Mesothelial cell of epicardium (in vitro differentiated cells): Measurements from ENCODE around the gene NAA10. TPM values are rescaled to one million over a fixed set of nuclear protein-coding genes. Genes with fewer than 3 reads are reported as not detected.

Experiments
- DNase-seq, 2 experiments: peaks; one replicate each; pipeline ENCODE4 v3.0.0; 2021; ENCODE audit warnings: low spot score in 2 of 2; ENCODE audit not compliant: unreplicated experiment in 2 of 2
- H3K27ac Mint-ChIP-seq: 2 replicates; pipeline ENCODE4 v1.8.0; 2021; ENCODE audit warnings: mixed read lengths
- H3K27me3 Mint-ChIP-seq: 2 replicates; pipeline ENCODE4 v1.8.0; 2021; ENCODE audit warnings: low read depth, mixed read lengths
- H3K36me3 Mint-ChIP-seq: 2 replicates; pipeline ENCODE4 v1.8.0; 2021; ENCODE audit warnings: mixed read lengths
- H3K4me1 Mint-ChIP-seq: 2 replicates; pipeline ENCODE4 v1.8.0; 2021; ENCODE audit warnings: mixed read lengths
- H3K4me3 Mint-ChIP-seq: 2 replicates; pipeline ENCODE4 v1.8.0; 2021; ENCODE audit warnings: mild to moderate bottlenecking, moderate library complexity, mixed read lengths
- H3K9me3 Mint-ChIP-seq: 2 replicates; pipeline ENCODE4 v1.8.0; 2021; ENCODE audit warnings: mixed read lengths
- total RNA-seq: library from RNA; stranded (reverse); gene quantifications from 3 replicates; pipeline ENCODE4 v1.2.1, GENCODE V29; 2021
- TF ChIP-seq, protein P1 (sequence below): fragments of 200-600 bp; sonication (generic); IDR thresholded peaks from one replicate; pipeline ENCODE4 v1.5.0; 2021; ENCODE audit warnings: antibody characterized with exemption; ENCODE audit not compliant: unreplicated experiment

Gene NAA10
- total RNA-seq, 1 donor from 2014 or later = 76.8 TPM

DNA sequence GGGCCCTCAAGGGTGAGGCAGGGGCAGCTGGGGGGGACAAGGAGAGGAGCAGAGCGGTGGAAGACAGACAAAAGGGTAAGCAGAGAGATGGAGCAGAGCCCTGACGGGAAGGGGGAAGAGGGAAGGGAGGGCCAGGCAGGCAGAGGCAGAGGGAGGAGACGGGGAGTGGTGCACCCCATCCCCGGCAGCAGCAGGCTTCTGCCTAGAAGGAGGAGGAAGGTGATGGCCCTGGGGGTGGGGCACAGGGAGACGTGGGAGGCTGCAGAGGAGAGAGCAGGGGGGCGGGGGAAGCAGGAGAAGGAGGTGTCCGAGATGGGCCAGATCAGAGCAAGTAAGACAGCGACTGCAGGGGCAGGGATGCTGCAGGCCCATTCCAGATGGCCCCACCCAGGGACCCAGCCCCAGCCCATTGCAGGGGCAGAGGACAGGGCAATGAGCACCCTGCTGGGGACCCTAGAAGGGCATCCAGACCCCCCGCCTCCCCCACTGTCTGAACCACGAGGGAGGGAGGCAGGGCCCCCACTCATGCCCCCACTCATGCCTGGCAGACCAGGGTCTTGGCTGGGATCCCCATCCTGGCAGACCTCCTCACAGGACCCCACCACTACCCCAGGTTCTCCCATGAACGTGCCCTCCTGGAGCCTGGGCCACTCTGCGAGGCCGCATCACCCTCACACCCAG, 51.5 kb downstream of the NAA10 start:
- TF ChIP-seq, protein P1, sequence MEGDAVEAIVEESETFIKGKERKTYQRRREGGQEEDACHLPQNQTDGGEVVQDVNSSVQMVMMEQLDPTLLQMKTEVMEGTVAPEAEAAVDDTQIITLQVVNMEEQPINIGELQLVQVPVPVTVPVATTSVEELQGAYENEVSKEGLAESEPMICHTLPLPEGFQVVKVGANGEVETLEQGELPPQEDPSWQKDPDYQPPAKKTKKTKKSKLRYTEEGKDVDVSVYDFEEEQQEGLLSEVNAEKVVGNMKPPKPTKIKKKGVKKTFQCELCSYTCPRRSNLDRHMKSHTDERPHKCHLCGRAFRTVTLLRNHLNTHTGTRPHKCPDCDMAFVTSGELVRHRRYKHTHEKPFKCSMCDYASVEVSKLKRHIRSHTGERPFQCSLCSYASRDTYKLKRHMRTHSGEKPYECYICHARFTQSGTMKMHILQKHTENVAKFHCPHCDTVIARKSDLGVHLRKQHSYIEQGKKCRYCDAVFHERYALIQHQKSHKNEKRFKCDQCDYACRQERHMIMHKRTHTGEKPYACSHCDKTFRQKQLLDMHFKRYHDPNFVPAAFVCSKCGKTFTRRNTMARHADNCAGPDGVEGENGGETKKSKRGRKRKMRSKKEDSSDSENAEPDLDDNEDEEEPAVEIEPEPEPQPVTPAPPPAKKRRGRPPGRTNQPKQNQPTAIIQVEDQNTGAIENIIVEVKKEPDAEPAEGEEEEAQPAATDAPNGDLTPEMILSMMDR = no peak
- Mint-ChIP-seq H3K36me3 (no peaks in the 10 kb centered on the region), H3K4me1 (peaks cover 8% of the 10 kb centered on the region), H3K27me3 (peaks cover 59% of the 10 kb centered on the region), H3K4me3 (no peak overlapping the region), H3K27ac (no peak overlapping the region), H3K9me3 (peaks cover 4% of the 10 kb centered on the region)
- no peak for DNase-seq

DNA sequence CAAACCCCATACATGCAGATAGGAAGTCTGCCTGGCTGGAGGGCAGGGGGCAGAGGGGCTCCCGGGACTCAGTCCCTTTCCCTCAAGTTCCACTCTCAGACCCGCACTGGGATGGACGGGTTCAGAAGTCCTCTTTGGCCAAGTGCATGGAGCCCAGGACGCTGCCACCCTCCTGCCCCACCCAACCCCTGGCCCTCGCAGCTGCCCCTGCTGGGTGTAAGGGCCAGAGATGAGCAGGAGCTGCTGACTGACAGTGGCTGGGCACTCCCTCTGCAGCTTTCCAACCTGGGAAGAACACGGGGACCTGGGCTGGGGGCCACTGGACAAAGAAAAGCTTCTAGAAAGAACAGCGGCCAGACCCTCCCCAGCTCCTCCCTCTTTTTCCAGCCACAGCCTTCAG, 52.3 kb downstream of the NAA10 start:
- H3K4me3 Mint-ChIP-seq = no peak overlapping the region

DNA sequence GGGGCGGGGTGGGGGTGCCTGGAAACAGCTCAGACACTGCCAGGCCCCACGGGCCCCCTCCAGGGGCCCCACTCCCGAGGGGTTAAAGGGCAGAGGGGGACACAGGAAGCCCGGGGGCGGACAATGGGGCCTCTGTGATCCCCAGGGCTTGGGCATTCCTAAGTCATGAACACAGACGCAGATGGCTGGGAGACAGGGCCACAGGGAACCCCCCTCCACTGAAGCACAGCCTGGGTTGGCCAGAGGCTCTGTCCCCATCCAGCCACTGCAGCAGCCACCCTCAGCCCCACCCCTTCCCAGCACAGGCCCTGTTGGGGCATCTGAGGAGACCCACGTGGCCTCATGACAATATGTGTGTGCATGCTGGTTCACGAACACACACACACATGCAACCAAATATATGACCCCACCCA, 52.7 kb downstream of the NAA10 start:
- H3K27ac Mint-ChIP-seq = no peak overlapping the region
- peaks cover 4% of the 10 kb centered on the region for H3K9me3 Mint-ChIP-seq
- H3K27me3 Mint-ChIP-seq = peaks cover 52% of the 10 kb centered on the region
- DNase-seq = no peak
- no peaks in the 10 kb centered on the region for H3K36me3 Mint-ChIP-seq
- TF ChIP-seq, protein P1 = no peak
- peaks cover 8% of the 10 kb centered on the region for H3K4me1 Mint-ChIP-seq
- no peak overlapping the region for H3K4me3 Mint-ChIP-seq

More for the DNA sequence above, 52.3 kb downstream of the NAA10 start:
- Mint-ChIP-seq H3K36me3 (no peaks in the 10 kb centered on the region), H3K27ac (no peak overlapping the region), H3K27me3 (peaks cover 57% of the 10 kb centered on the region), H3K4me1 (peaks cover 8% of the 10 kb centered on the region), H3K9me3 (peaks cover 4% of the 10 kb centered on the region)
- TF ChIP-seq, protein P1 = no peak
- no peak for DNase-seq

DNA sequence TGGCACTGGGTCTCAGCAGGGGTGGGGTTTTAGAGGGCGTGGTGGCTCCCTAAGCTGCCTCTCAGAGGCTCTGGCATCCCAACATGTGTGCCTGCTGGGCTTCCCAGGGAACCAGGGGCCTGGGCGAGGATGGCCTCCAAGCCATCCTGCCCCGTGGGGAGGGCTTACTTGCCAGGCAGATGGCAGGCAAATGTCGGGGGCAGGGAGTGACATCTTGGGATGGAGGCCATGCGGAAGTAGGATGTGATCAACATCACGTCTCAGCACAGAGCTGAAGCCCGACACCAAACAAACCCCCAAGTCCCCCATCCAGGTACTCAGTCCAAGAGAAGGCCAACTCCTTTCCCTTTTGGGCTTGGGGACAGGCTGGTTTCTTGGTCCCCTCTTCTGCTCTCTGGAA, 53.6 kb downstream of the NAA10 start:
- Mint-ChIP-seq H3K4me3 (no peak overlapping the region), H3K27ac (no peak overlapping the region), H3K9me3 (peaks cover 6% of the 10 kb centered on the region), H3K36me3 (no peaks in the 10 kb centered on the region), H3K27me3 (peaks cover 46% of the 10 kb centered on the region), H3K4me1 (peaks cover 8% of the 10 kb centered on the region)
- TF ChIP-seq, protein P1 = no peak
- no peak for DNase-seq

DNA sequence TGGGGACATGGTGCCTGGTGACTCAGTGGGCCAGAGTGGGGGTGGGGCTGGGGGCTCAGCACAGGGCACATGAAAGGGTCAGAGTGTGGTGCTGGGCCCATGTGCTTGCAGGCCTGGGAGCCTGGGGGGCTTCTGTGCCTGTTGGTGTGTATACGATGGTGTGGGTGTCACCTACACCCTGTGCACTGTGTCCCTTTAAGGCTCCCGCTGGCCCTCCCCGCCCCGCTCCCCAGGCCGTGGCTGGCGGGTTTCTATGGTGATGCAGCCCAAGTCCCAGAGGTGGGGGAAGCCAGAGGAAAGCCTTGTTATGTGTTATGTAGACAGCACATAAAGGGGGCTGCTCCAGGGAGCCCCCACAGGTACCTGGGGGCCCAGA, 54.4 kb downstream of the NAA10 start:
- no peak overlapping the region for H3K27ac Mint-ChIP-seq
- no peak for DNase-seq
- H3K4me1 Mint-ChIP-seq = peaks cover 8% of the 10 kb centered on the region
- H3K27me3 Mint-ChIP-seq = peaks cover 45% of the 10 kb centered on the region
- no peak overlapping the region for H3K4me3 Mint-ChIP-seq
- H3K36me3 Mint-ChIP-seq = no peaks in the 10 kb centered on the region
- TF ChIP-seq, protein P1 = no peak
- H3K9me3 Mint-ChIP-seq = peaks cover 8% of the 10 kb centered on the region
